ENCODE results near the gene MIAT. TPM values are rescaled to one million over a fixed set of nuclear protein-coding genes. Genes with fewer than 3 reads are reported as not detected.

MIAT gene
- total and polyA plus RNA-seq, 2 donors (not counting 3 experiments of a cell fraction or from before 2014, with no cell fraction given), result 0.03 to 0.80 TPM

DNA sequence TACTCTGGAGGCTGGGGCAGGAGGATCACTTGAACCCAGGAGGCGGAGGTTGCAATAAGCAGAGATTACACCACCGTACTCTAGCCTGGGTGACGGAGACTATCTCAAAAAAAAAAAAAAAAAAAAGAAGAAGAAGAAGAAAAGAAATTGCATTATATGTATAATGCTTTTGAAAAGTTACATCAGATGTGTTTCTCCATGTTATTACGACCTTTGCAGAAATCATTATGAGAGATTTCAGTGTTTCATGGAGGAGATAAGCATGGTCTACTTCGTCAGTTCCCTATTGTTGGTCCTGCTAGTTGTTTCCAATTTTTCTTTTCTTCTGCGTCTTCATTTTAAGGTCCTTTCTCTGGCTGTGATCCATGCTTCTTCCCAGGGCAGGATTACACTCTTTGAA, 3.0 kb downstream of the MIAT start:
- peaks cover 22 to 41% of the 10 kb centered on the region in 2 experiments for H3K27me3 ChIP-seq (ENCODE audit: control insufficient read depth in 2 of 2, insufficient read depth in 2 of 2, low read length in 2 of 2)
- H3K4me1 ChIP-seq (ENCODE audit: control insufficient read depth, extremely low read depth, insufficient read depth, low read length), result peaks cover 13% of the 10 kb centered on the region
- no peaks in the 10 kb centered on the region for H4K20me1 ChIP-seq (replicated peaks; ENCODE audit: control insufficient read depth, extremely low read depth, insufficient read depth, low read length)
- no peak for DNase-seq (ENCODE audit: low read depth, low spot score)
- no peaks in the 10 kb centered on the region for H3K36me3 ChIP-seq (ENCODE audit: control insufficient read depth in 2 of 2, extremely low read depth in 1 of 2, insufficient read depth in 2 of 2, low read length in 2 of 2)
- H3K9me1 ChIP-seq (replicated peaks; ENCODE audit: control insufficient read depth, extremely low read depth, insufficient read depth, low read length), result no peaks in the 10 kb centered on the region
- ChIA-PET CTCF (interaction anchor here (2.9 kb wide), 1 partner anchor 296 kb away, joined by 8 read pairs; no protein-coding TSS in a partner anchor), POLR2A (no interaction called here)
- no peak for TF ChIP-seq GATA2 (IDR thresholded peaks at IDR 0.05; ENCODE audit: insufficient read depth, insufficient read length, low read depth, low read length)
- TF ChIP-seq EZH2 (IDR thresholded peaks at IDR 0.05; ENCODE audit: borderline replicate concordance, low read depth, low read length, severe bottlenecking), result no peak
- no peak for TF ChIP-seq FOS (IDR thresholded peaks at IDR 0.05; ENCODE audit: borderline replicate concordance, insufficient read depth, low read length)
- no peak for TF ChIP-seq POLR2AphosphoS5 (IDR thresholded peaks at IDR 0.05; ENCODE audit: insufficient read depth, low read depth, low read length)
- TF ChIP-seq, protein P1, sequence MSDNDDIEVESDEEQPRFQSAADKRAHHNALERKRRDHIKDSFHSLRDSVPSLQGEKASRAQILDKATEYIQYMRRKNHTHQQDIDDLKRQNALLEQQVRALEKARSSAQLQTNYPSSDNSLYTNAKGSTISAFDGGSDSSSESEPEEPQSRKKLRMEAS (IDR thresholded peaks at IDR 0.05; ENCODE audit: insufficient read depth, insufficient read length), result no peak
- TF ChIP-seq, protein P2, sequence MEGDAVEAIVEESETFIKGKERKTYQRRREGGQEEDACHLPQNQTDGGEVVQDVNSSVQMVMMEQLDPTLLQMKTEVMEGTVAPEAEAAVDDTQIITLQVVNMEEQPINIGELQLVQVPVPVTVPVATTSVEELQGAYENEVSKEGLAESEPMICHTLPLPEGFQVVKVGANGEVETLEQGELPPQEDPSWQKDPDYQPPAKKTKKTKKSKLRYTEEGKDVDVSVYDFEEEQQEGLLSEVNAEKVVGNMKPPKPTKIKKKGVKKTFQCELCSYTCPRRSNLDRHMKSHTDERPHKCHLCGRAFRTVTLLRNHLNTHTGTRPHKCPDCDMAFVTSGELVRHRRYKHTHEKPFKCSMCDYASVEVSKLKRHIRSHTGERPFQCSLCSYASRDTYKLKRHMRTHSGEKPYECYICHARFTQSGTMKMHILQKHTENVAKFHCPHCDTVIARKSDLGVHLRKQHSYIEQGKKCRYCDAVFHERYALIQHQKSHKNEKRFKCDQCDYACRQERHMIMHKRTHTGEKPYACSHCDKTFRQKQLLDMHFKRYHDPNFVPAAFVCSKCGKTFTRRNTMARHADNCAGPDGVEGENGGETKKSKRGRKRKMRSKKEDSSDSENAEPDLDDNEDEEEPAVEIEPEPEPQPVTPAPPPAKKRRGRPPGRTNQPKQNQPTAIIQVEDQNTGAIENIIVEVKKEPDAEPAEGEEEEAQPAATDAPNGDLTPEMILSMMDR (IDR thresholded peaks at IDR 0.05; ENCODE audit: extremely low read depth in 1 of 2, insufficient read depth in 1 of 2, low read depth in 1 of 2, low read length in 2 of 2), result no peak
- TF ChIP-seq JUN (IDR thresholded peaks at IDR 0.05; ENCODE audit: borderline replicate concordance, insufficient read depth, insufficient read length, low read depth), result no peak
- intact Hi-C loops (cut with micrococcal nuclease) (no loop called here), dilution Hi-C loops (cut with MboI; ENCODE audit: extremely low pct_ligation_motif_present, low sequenced_read_pairs) (no loop called here)
- no peaks in the 10 kb centered on the region for H3K9me3 ChIP-seq (replicated peaks; ENCODE audit: control insufficient read depth, insufficient read depth, low read length)
- H3K27ac ChIP-seq (ENCODE audit: insufficient read depth, low read depth, low read length), result no peak overlapping the region
- H2AFZ ChIP-seq (ENCODE audit: low read depth, low read length), result no peak overlapping the region
- no peak overlapping the region for H3K9ac ChIP-seq (replicated peaks; ENCODE audit: extremely low read depth, insufficient read depth, low read length)
- no peak for FAIRE-seq
- no TSS peak for BruUV-seq (replicated peaks)
- no peak overlapping the region for H3K4me3 ChIP-seq (replicated peaks in 1 of 3; ENCODE audit: insufficient read depth in 1 of 3, low read depth in 1 of 3, low read length in 3 of 3)
- H3K79me2 ChIP-seq (ENCODE audit: control insufficient read depth, insufficient read depth, low read length), result no peaks in the 10 kb centered on the region
- no peak overlapping the region for H3K4me2 ChIP-seq (ENCODE audit: insufficient read depth, low read length)
